ENCODE measurements around the gene VEPH1.

DNA sequence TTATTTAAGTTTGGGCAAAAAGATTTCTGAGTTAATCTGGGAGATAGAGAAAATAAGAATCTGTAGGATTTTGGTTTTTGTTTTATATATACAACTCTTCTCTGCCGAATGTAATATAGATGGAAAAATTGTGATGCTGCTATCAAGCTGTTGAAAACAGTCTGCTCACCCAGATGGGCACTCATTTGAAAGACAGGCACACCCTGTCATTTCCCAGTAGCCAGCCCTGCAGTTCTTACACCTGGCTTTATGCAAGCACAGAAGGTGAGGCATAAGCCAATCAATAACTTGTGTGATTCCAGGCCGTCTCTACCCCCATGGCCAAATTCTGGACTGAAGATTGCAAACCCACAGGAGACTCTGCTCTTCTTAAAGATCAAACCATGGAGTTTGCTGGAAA, 93.7 kb downstream of the VEPH1 start:
- TF ChIP-seq, protein P1, sequence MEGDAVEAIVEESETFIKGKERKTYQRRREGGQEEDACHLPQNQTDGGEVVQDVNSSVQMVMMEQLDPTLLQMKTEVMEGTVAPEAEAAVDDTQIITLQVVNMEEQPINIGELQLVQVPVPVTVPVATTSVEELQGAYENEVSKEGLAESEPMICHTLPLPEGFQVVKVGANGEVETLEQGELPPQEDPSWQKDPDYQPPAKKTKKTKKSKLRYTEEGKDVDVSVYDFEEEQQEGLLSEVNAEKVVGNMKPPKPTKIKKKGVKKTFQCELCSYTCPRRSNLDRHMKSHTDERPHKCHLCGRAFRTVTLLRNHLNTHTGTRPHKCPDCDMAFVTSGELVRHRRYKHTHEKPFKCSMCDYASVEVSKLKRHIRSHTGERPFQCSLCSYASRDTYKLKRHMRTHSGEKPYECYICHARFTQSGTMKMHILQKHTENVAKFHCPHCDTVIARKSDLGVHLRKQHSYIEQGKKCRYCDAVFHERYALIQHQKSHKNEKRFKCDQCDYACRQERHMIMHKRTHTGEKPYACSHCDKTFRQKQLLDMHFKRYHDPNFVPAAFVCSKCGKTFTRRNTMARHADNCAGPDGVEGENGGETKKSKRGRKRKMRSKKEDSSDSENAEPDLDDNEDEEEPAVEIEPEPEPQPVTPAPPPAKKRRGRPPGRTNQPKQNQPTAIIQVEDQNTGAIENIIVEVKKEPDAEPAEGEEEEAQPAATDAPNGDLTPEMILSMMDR (IDR thresholded peaks at IDR 0.05) = no peak
- TF ChIP-seq EZH2 (IDR thresholded peaks at IDR 0.05; ENCODE audit: borderline replicate concordance, insufficient read depth, low read depth, low read length, poor library complexity, severe bottlenecking) = no peak

Measured in B cell (primary cell).